Mesendoderm (in vitro differentiated cells): ENCODE measurements around the gene MTCH2.
"Not testable (repeated sequence)": the region's sequence is repeated elsewhere in the genome, so short reads cannot be mapped to it uniquely, and the experiment has no call there.

Experiments used
- DNase-seq: peaks from one replicate; pipeline ENCODE4 v3.0.0; 2013
- H2AK5ac ChIP-seq: 2 replicates; pipeline ENCODE4 v1.6.1; 2013; ENCODE audit warnings: low read length, inconsistent platforms
- H2BK120ac ChIP-seq: 2 replicates; pipeline ENCODE4 v1.6.1; 2013; ENCODE audit warnings: low read depth, mild to moderate bottlenecking, low read length, moderate library complexity, mixed read lengths
- H2BK15ac ChIP-seq: replicated peaks from 2 replicates; pipeline ENCODE4 v1.6.1; 2013; ENCODE audit warnings: low read depth, mild to moderate bottlenecking, moderate library complexity
- H2BK5ac ChIP-seq: 2 replicates; pipeline ENCODE4 v1.6.1; 2013; ENCODE audit warnings: low read length, inconsistent platforms
- H3K18ac ChIP-seq: 2 replicates; pipeline ENCODE4 v1.6.1; 2013; ENCODE audit warnings: mild to moderate bottlenecking, low read length, mixed read lengths
- H3K23ac ChIP-seq: one replicate; pipeline ENCODE4 v1.6.1; 2013; ENCODE audit warnings: low read length
- H3K27ac ChIP-seq: 2 replicates; pipeline ENCODE4 v1.5.1; 2013; ENCODE audit warnings: low read depth, mild to moderate bottlenecking, inconsistent platforms, low read length, moderate library complexity
- H3K27me3 ChIP-seq: 2 replicates; pipeline ENCODE4 v1.6.1; 2013; ENCODE audit warnings: low read length, control low read depth, mild to moderate bottlenecking, inconsistent platforms; ENCODE audit not compliant: insufficient read depth, poor library complexity
- H3K36me3 ChIP-seq: 2 replicates; pipeline ENCODE4 v1.6.1; 2013; ENCODE audit warnings: low read length, inconsistent platforms; ENCODE audit not compliant: control insufficient read depth, insufficient read depth
- H3K4ac ChIP-seq: one replicate; pipeline ENCODE4 v1.6.1; 2013; ENCODE audit warnings: low read depth, mild to moderate bottlenecking, low read length, moderate library complexity
- H3K4me1 ChIP-seq: 2 replicates; pipeline ENCODE4 v1.6.1; 2013; ENCODE audit warnings: low read depth, low read length, inconsistent platforms; ENCODE audit not compliant: control insufficient read depth
- H3K4me2 ChIP-seq: 2 replicates; pipeline ENCODE4 v1.6.1; 2013; ENCODE audit warnings: low read length
- H3K4me3 ChIP-seq: 2 replicates; pipeline ENCODE4 v1.5.1; 2013; ENCODE audit warnings: mild to moderate bottlenecking, low read length
- H3K56ac ChIP-seq: one replicate; pipeline ENCODE4 v1.6.1; 2013; ENCODE audit warnings: low read length
- H3K79me1 ChIP-seq: 2 replicates; pipeline ENCODE4 v1.6.1; 2013; ENCODE audit warnings: low read length, inconsistent platforms
- H3K79me2 ChIP-seq: 2 replicates; pipeline ENCODE4 v1.6.1; 2013; ENCODE audit warnings: mild to moderate bottlenecking, low read length; ENCODE audit not compliant: control insufficient read depth, insufficient read depth
- H3K9ac ChIP-seq: 2 replicates; pipeline ENCODE4 v1.6.1; 2013; ENCODE audit warnings: low read length, inconsistent platforms
- H4K5ac ChIP-seq: one replicate; pipeline ENCODE4 v1.6.1; 2013; ENCODE audit warnings: low read length
- H4K8ac ChIP-seq: one replicate; pipeline ENCODE4 v1.6.1; 2013; ENCODE audit warnings: low read depth, mild to moderate bottlenecking, control low read depth, low read length, moderate library complexity
- WGBS: extraction: QIAGEN DNeasy Blood & Tissue Kit; methylation state at CpG from one replicate; pipeline ENCODE4 v1.1.7; 2013; ENCODE audit warnings: low lambda C conversion rate, missing lambda C conversion rate; ENCODE audit not compliant: insufficient coverage; ENCODE audit errors: extremely low coverage; 5-methylcytosine and 5-hydroxymethylcytosine counted together

MTCH2 gene

GRCh38 chr11:47649276-47649675 lies 6.9 kb upstream of the MTCH2 start:
- H3K36me3 ChIP-seq: no peaks in the 10 kb centered on the region
- H3K18ac ChIP-seq: no peak overlapping the region
- no peaks in the 10 kb centered on the region for H3K79me1 ChIP-seq
- no peaks in the 10 kb centered on the region for H3K4me1 ChIP-seq
- no peak overlapping the region for H2BK5ac ChIP-seq
- no peak overlapping the region for H4K8ac ChIP-seq
- no peak overlapping the region for H2BK15ac ChIP-seq
- H3K4ac ChIP-seq: no peak overlapping the region
- no peak overlapping the region for H3K23ac ChIP-seq
- no peaks in the 10 kb centered on the region for H3K27me3 ChIP-seq
- no peaks in the 10 kb centered on the region for H3K79me2 ChIP-seq
- H2BK120ac ChIP-seq: no peak overlapping the region
- H4K5ac ChIP-seq: no peak overlapping the region
- no peak overlapping the region for H3K56ac ChIP-seq
- no peak overlapping the region for H3K4me2 ChIP-seq
- H3K27ac ChIP-seq: no peak overlapping the region
- no CpG with 5 or more reads among the region's 3 CpGs for WGBS
- H3K9ac ChIP-seq: no peak overlapping the region
- DNase-seq: no peak
- H3K4me3 ChIP-seq: no peak overlapping the region
- no peak overlapping the region for H2AK5ac ChIP-seq

- no CpG with 5 or more reads among the region's 6 CpGs for WGBS
- H3K56ac ChIP-seq: no peak overlapping the region
- H3K23ac ChIP-seq: no peak overlapping the region
- H3K4me1 ChIP-seq: peaks cover 1% of the 10 kb centered on the region
- no peak overlapping the region for H4K8ac ChIP-seq
- H3K9ac ChIP-seq: no peak overlapping the region
- no peaks in the 10 kb centered on the region for H3K36me3 ChIP-seq
- H2BK5ac ChIP-seq: no peak overlapping the region
- peaks cover under 1% of the 10 kb centered on the region for H3K79me1 ChIP-seq
- H3K4me3 ChIP-seq: no peak overlapping the region
- H3K27ac ChIP-seq: no peak overlapping the region
- no peaks in the 10 kb centered on the region for H3K27me3 ChIP-seq
- no peak overlapping the region for H3K4ac ChIP-seq
- H4K5ac ChIP-seq: no peak overlapping the region
- no peak overlapping the region for H2AK5ac ChIP-seq
- no peak overlapping the region for H3K18ac ChIP-seq
- H2BK120ac ChIP-seq: no peak overlapping the region
- DNase-seq: no peak
- peaks cover under 1% of the 10 kb centered on the region for H3K79me2 ChIP-seq
- H2BK15ac ChIP-seq: no peak overlapping the region
- no peak overlapping the region for H3K4me2 ChIP-seq
Observed at GRCh38 chr11:47646019-47646418, 3.7 kb upstream of the MTCH2 start.

DNA sequence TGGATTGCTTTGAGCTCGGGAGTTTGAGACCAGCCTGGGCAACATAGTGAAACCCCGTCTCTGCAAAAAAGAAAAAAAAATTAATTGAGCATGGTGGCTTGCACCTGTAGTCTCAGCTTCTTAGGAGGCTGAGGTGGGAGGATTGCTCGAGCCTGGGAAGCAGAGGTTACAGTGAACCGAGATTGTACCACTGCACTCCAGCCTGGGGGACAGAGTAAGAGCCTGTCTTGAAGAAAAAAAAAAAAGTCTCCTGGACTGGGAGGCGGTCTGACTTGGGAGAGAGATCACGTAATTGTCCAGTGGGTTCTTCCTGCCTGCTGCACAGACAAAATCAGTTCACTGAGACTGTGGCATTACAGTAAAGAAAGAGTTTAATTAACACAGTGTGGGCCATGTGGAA lies 3.1 kb upstream of the MTCH2 start:
- no peak for DNase-seq
- Histone ChIP-seq H2BK120ac (no peak overlapping the region), H3K23ac (no peak overlapping the region), H2AK5ac (no peak overlapping the region), H4K8ac (no peak overlapping the region), H3K79me1 (peaks cover 2% of the 10 kb centered on the region), H3K4me2 (no peak overlapping the region), H2BK5ac (no peak overlapping the region), H2BK15ac (no peak overlapping the region), H4K5ac (no peak overlapping the region), H3K79me2 (peaks cover 2% of the 10 kb centered on the region), H3K56ac (no peak overlapping the region), H3K9ac (no peak overlapping the region), H3K36me3 (no peaks in the 10 kb centered on the region), H3K18ac (no peak overlapping the region), H3K4me1 (peaks cover 1% of the 10 kb centered on the region), H3K27me3 (no peaks in the 10 kb centered on the region), H3K4ac (no peak overlapping the region), H3K4me3 (no peak overlapping the region), H3K27ac (no peak overlapping the region)
- no CpG with 5 or more reads among the region's 6 CpGs for WGBS

DNA sequence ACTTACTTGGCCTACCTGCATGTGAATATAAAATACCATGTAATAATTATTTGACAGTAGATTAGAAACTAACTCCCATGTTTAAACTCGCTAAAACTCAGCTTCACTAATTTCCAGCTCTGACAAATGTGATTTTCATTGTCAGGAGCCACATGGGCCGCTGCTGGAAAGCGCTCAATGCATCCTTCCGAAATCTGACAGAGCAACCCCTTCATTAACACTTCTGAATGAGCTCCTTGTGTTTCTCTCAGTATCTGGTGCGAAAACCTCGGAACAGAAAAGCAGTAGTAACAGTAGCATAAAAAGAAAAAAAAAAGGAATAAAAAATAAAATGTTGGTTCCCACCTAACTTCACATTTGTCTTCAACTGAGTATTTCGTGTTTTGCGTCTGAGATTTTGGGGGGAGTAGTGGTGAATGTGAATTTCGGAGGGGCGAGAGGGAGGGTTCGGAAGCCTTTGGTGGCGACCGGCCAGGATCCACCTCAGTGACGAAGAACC lies 710 bp downstream of the MTCH2 start:
- Histone ChIP-seq H3K79me2 (peaks cover 2% of the 10 kb centered on the region), H2BK5ac (no peak overlapping the region), H3K27me3 (no peaks in the 10 kb centered on the region), H3K56ac (peak overlapping the region; percentile 95), H3K79me1 (peaks cover 2% of the 10 kb centered on the region), H2AK5ac (no peak overlapping the region), H3K4me1 (peaks cover 1% of the 10 kb centered on the region), H3K9ac (peak overlapping the region; percentile 81), H2BK15ac (no peak overlapping the region), H3K18ac (peak overlapping the region; percentile 9), H3K23ac (peak overlapping the region; percentile 50), H3K4me3 (peak overlapping the region; percentile 70), H4K8ac (no peak overlapping the region), H3K36me3 (no peaks in the 10 kb centered on the region), H3K4ac (peak overlapping the region; percentile 6), H4K5ac (no peak overlapping the region), H3K4me2 (peak overlapping the region; percentile 84), H3K27ac (peak overlapping the region; percentile 92), H2BK120ac (no peak overlapping the region)
- DNase-seq: peak; percentile 23
- WGBS: no CpG with 5 or more reads among the region's 14 CpGs

GRCh38 chr11:47640506-47640905 lies 1.9 kb downstream of the MTCH2 start:
- not testable (repeated sequence) for H4K5ac ChIP-seq, H3K56ac ChIP-seq, H3K4me2 ChIP-seq, H3K27ac ChIP-seq, H2BK15ac ChIP-seq, H3K4ac ChIP-seq, H3K4me1 ChIP-seq, H3K9ac ChIP-seq, H3K18ac ChIP-seq, H3K27me3 ChIP-seq, H2BK5ac ChIP-seq, H2BK120ac ChIP-seq, H4K8ac ChIP-seq, H3K79me1 ChIP-seq, H3K23ac ChIP-seq, H3K4me3 ChIP-seq, DNase-seq, H2AK5ac ChIP-seq, H3K36me3 ChIP-seq, H3K79me2 ChIP-seq
- WGBS: no CpG with 5 or more reads among the region's 6 CpGs

GRCh38 chr11:47636331-47636730 lies 6.0 kb downstream of the MTCH2 start:
- not testable (repeated sequence) for H2BK5ac ChIP-seq, H3K56ac ChIP-seq, H3K79me2 ChIP-seq, H3K9ac ChIP-seq, H3K4ac ChIP-seq, H3K27me3 ChIP-seq, H3K79me1 ChIP-seq, H2BK15ac ChIP-seq, H3K4me3 ChIP-seq, H3K27ac ChIP-seq, H4K5ac ChIP-seq, H2AK5ac ChIP-seq, H3K18ac ChIP-seq, H3K4me1 ChIP-seq, H3K4me2 ChIP-seq, H3K23ac ChIP-seq, H2BK120ac ChIP-seq, H4K8ac ChIP-seq, DNase-seq, H3K36me3 ChIP-seq
- no CpG with 5 or more reads among the region's 11 CpGs for WGBS
